IMR-90 (cell line): ENCODE data around the gene SH2D4B. TPM values are rescaled to one million over a fixed set of nuclear protein-coding genes. Genes with fewer than 3 reads are reported as not detected.

ENCODE experiments used
- ATAC-seq: fragments of 200-7000 bp; cut with Tn5 transposase; 2 replicates; pipeline ENCODE4 v1.9.1; 2020; ENCODE audit warnings: low read depth, mild to moderate bottlenecking, moderate library complexity
- BruUV-seq: library from RNA; stranded (reverse); fragments of 400-500 nt; replicated peaks from 2 replicates; lab custom pipeline; 2021; lab: Mats Ljungman, UMichigan
- CTCF ChIA-PET: fragments of 300-600 bp; formaldehyde crosslinking; extraction: SDS; loops from one replicate; lab custom pipeline; 2021; ENCODE audit warnings: antibody characterized with exemption; lab: Yijun Ruan, JAX
- POLR2A ChIA-PET: fragments of 300-600 bp; sonication (Branson Sonifier 250); formaldehyde crosslinking; loops from one replicate; lab custom pipeline; 2022; ENCODE audit warnings: antibody characterized with exemption; ENCODE audit not compliant: unreplicated experiment; lab: Charles Lee
- DNase-seq: peaks from one replicate; pipeline ENCODE4 v3.0.0; 2013
- H2AFZ ChIP-seq: replicated peaks from 2 replicates; pipeline ENCODE3; 2013; ENCODE audit warnings: low read length, mild to moderate bottlenecking; ENCODE audit not compliant: poor library complexity
- H2AK5ac ChIP-seq: 2 replicates; pipeline ENCODE4 v1.6.1; 2013; ENCODE audit warnings: low read depth, low read length, inconsistent platforms
- H2AK9ac ChIP-seq: replicated peaks from 2 replicates; pipeline ENCODE3; 2013; ENCODE audit warnings: mild to moderate bottlenecking, low read depth, low read length, moderate library complexity; ENCODE audit not compliant: poor library complexity
- H2BK120ac ChIP-seq: 2 replicates; pipeline ENCODE4 v1.6.1; 2013; ENCODE audit warnings: low read depth, low read length, inconsistent platforms
- H2BK15ac ChIP-seq: 3 replicates; pipeline ENCODE4 v1.6.1; 2013; ENCODE audit warnings: low read depth, low read length, inconsistent platforms
- H2BK20ac ChIP-seq: 2 replicates; pipeline ENCODE4 v1.6.1; 2013; ENCODE audit warnings: low read depth, mild to moderate bottlenecking, inconsistent platforms, low read length, moderate library complexity
- H2BK5ac ChIP-seq: 2 replicates; pipeline ENCODE4 v1.6.1; 2013; ENCODE audit warnings: mild to moderate bottlenecking, low read depth, low read length, inconsistent platforms; ENCODE audit not compliant: poor library complexity, severe bottlenecking
- H3K14ac ChIP-seq: replicated peaks from 2 replicates; pipeline ENCODE4 v1.6.1; 2013; ENCODE audit warnings: low read depth, low read length, inconsistent platforms
- H3K18ac ChIP-seq: 2 replicates; pipeline ENCODE4 v1.6.1; 2013; ENCODE audit warnings: low read depth, low read length, control low read depth
- H3K23ac ChIP-seq: 2 replicates; pipeline ENCODE4 v1.6.1; 2013; ENCODE audit warnings: low read depth, low read length, inconsistent platforms
- H3K27ac ChIP-seq: 2 replicates; pipeline ENCODE4 v1.5.1; 2013; ENCODE audit warnings: mild to moderate bottlenecking, control low read depth, low read length; ENCODE audit not compliant: insufficient read depth
- H3K27me3 ChIP-seq: 2 replicates; pipeline ENCODE4 v1.6.1; 2013; ENCODE audit warnings: low read length; ENCODE audit not compliant: control insufficient read depth, insufficient read depth
- H3K36me3 ChIP-seq: 2 replicates; pipeline ENCODE4 v1.6.1; 2013; ENCODE audit warnings: low read length, mixed read lengths; ENCODE audit not compliant: control insufficient read depth, insufficient read depth
- H3K4ac ChIP-seq: 2 replicates; pipeline ENCODE4 v1.6.1; 2013; ENCODE audit warnings: low read depth, low read length, inconsistent platforms
- H3K4me1 ChIP-seq: 2 replicates; pipeline ENCODE4 v1.6.1; 2013; ENCODE audit warnings: low read length, mixed read lengths; ENCODE audit not compliant: control insufficient read depth, insufficient read depth
- H3K4me2 ChIP-seq: 2 replicates; pipeline ENCODE4 v1.6.1; 2013; ENCODE audit warnings: low read depth, mild to moderate bottlenecking, control low read depth, low read length, moderate library complexity
- H3K4me3 ChIP-seq: 2 replicates; pipeline ENCODE4 v1.5.1; 2013; ENCODE audit warnings: low read depth, mild to moderate bottlenecking, control low read depth, low read length, moderate library complexity; ENCODE audit not compliant: insufficient read depth
- H3K56ac ChIP-seq: 2 replicates; pipeline ENCODE4 v1.6.1; 2013; ENCODE audit warnings: low read length, inconsistent platforms; ENCODE audit not compliant: insufficient read depth; ENCODE audit errors: extremely low read depth
- H3K79me1 ChIP-seq, 2 experiments: 2 replicates each; pipeline ENCODE4 v1.6.1; 2013; ENCODE audit warnings: low read length in 2 of 2, inconsistent platforms in 1 of 2, low read depth in 1 of 2
- H3K9ac ChIP-seq: 2 replicates; pipeline ENCODE4 v1.6.1; 2013; ENCODE audit warnings: low read depth, low read length, control low read depth
- H3K9me1 ChIP-seq: 2 replicates; pipeline ENCODE4 v1.6.1; 2013; ENCODE audit warnings: low read length, inconsistent platforms; ENCODE audit not compliant: insufficient read depth
- H3K9me3 ChIP-seq: 2 replicates; pipeline ENCODE4 v1.6.1; 2013; ENCODE audit warnings: low read length; ENCODE audit not compliant: control insufficient read depth, insufficient read depth
- H4K20me1 ChIP-seq: 2 replicates; pipeline ENCODE4 v1.6.1; 2013; ENCODE audit warnings: low read length, inconsistent platforms; ENCODE audit not compliant: insufficient read depth
- H4K5ac ChIP-seq: 2 replicates; pipeline ENCODE4 v1.6.1; 2013; ENCODE audit warnings: mild to moderate bottlenecking, low read depth, low read length, control low read depth
- H4K8ac ChIP-seq, 2 experiments: 2 replicates each; pipeline ENCODE4 v1.6.1; 2013; ENCODE audit warnings: low read depth in 2 of 2, low read length in 2 of 2, control low read depth in 1 of 2, inconsistent platforms in 1 of 2
- H4K91ac ChIP-seq: 2 replicates; pipeline ENCODE4 v1.6.1; 2013; ENCODE audit warnings: low read depth, low read length, inconsistent platforms; ENCODE audit not compliant: insufficient read depth
- BHLHE40 ChIP-seq: fragments of 150-350 bp; IDR thresholded peaks from 2 replicates; pipeline ENCODE4 v1.6.1; 2016; ENCODE audit warnings: mild to moderate bottlenecking, low read depth, low read length
- CEBPB ChIP-seq: IDR thresholded peaks from 2 replicates; pipeline ENCODE4 v1.6.1; 2012; ENCODE audit warnings: low read depth, low read length, improper control_type of control experiment
- CHD1 ChIP-seq: IDR thresholded peaks from 2 replicates; pipeline ENCODE4 v1.6.1; 2012; ENCODE audit warnings: low read depth, low read length, improper control_type of control experiment
- FOS ChIP-seq: fragments of 150-350 bp; IDR thresholded peaks from 2 replicates; pipeline ENCODE4 v1.6.1; 2016; ENCODE audit warnings: low read depth, low read length
- MXI1 ChIP-seq: IDR thresholded peaks from 2 replicates; pipeline ENCODE4 v1.6.1; 2012; ENCODE audit warnings: low read depth, mild to moderate bottlenecking, low read length, moderate library complexity, borderline replicate concordance
- NFE2L2 ChIP-seq: fragments of 150-350 bp; IDR thresholded peaks from 2 replicates; pipeline ENCODE4 v1.6.1; 2016; ENCODE audit warnings: low read depth, mild to moderate bottlenecking, low read length
- POLR2A ChIP-seq: IDR thresholded peaks from 2 replicates; pipeline ENCODE4 v1.6.1; 2012; ENCODE audit warnings: mild to moderate bottlenecking, low read depth, low read length
- RAD21 ChIP-seq: IDR thresholded peaks from 2 replicates; pipeline ENCODE4 v1.6.1; 2012; ENCODE audit warnings: low read length, improper control_type of control experiment
- RCOR1 ChIP-seq: IDR thresholded peaks from 2 replicates; pipeline ENCODE4 v1.6.1; 2012; ENCODE audit warnings: mild to moderate bottlenecking, low read length, improper control_type of control experiment; ENCODE audit not compliant: insufficient replicate concordance
- RFX5 ChIP-seq: IDR thresholded peaks from 2 replicates; pipeline ENCODE4 v1.8.0; 2012; ENCODE audit warnings: low read depth, mild to moderate bottlenecking, low read length, moderate library complexity
- SMC3 ChIP-seq: fragments of 150-350 bp; IDR thresholded peaks from 2 replicates; pipeline ENCODE4 v1.6.1; 2016; ENCODE audit warnings: low read depth, mild to moderate bottlenecking, antibody characterized with exemption, low read length, moderate library complexity
- WGBS, 2 experiments: methylation state at CpG; one replicate each; pipeline versions ENCODE4 v1.1.5 to v1.1.7; 2013; ENCODE audit warnings: missing lambda C conversion rate in 2 of 2; ENCODE audit not compliant: insufficient read length in 1 of 2; ENCODE audit errors: extremely low coverage in 2 of 2; 5-methylcytosine and 5-hydroxymethylcytosine counted together
- dilution Hi-C: fragments of 300-500 bp; cut with HindIII; formaldehyde crosslinking; loops from one replicate; pipeline ENCODE4 v1.14.3; 2018; ENCODE audit warnings: low sequenced_read_pairs; ENCODE audit not compliant: unreplicated experiment
- in situ Hi-C: fragments of 300-500 bp; cut with MboI; formaldehyde crosslinking; loops from 3 replicates; pipeline ENCODE4 v1.14.3; 2019; ENCODE audit warnings: low sequenced_read_pairs, inconsistent platforms, mixed read lengths
- intact Hi-C: fragments of 100-400 bp; cut with micrococcal nuclease; formaldehyde crosslinking; loops from 2 replicates; pipeline ENCODE4 v1.10.0; 2022
- polyA plus RNA-seq, 3 experiments: library from polyadenylated mRNA; depleted of rRNA; stranded (reverse); fragments of >200 nt; gene quantifications; 2 replicates each; pipeline ENCODE4 v1.2.3, GENCODE V29; 2012; ENCODE audit warnings: low replicate concordance in 1 of 3
- total RNA-seq: library from RNA; depleted of rRNA; stranded (reverse); fragments of >200 nt; gene quantifications from 2 replicates; pipeline ENCODE4 v1.2.3, GENCODE V29; 2012
- TF ChIP-seq, protein P1 (sequence below): conservative IDR thresholded peaks from 2 replicates; pipeline ENCODE4 v1.5.1; 2012; ENCODE audit warnings: mild to moderate bottlenecking, low read depth, low read length, improper control_type of control experiment

SH2D4B gene
- total and polyA plus RNA-seq, 2 of the 4 experiments (the other 2 are of a cell fraction), result not detected

DNA sequence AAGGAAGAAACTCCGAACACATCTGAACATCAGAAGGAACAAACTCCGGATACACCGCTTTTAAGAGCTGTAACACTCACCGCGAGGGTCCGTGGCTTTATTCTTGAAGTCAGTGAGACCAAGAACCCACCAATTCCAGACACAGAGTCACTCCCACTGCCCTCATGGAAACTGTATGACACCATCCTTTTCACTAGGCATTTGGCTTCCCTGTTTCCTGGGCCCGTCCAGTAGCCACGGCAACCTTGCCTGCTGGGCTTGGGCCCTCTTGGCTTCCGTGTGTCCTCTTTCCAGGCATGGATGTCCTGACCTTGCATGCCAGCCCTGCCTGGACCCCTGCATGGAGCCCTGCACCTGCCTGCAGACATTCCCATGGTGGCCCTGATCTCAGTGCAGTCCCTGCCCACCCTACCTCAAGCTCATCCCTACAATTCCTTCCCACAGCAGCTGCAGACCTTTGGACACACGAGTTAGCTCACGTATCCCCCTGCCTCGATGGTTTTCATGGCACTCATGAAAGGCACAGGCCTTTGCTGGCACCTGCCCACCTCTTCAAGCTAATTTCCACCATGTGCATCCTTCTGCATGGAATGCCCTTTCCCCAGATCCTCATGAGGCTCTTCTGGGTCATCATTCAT is 6.7 kb downstream of the SH2D4B start:
- POLR2A ChIA-PET, result no interaction called here
- no peak for ATAC-seq

More for the DNA sequence above, 6.7 kb downstream of the SH2D4B start:
- in situ Hi-C loops, result no loop called here
- Histone ChIP-seq H3K4me2 (no peak overlapping the region), H3K23ac (no peak overlapping the region), H4K8ac (no peak overlapping the region), H4K5ac (no peak overlapping the region), H2AK9ac (no peak overlapping the region), H2AFZ (no peak overlapping the region), H3K36me3 (no peaks in the 10 kb centered on the region), H3K14ac (no peak overlapping the region), H3K56ac (no peak overlapping the region), H3K18ac (no peak overlapping the region), H3K27me3 (peaks cover 11% of the 10 kb centered on the region), H4K91ac (no peak overlapping the region), H3K27ac (no peak overlapping the region), H3K9ac (no peak overlapping the region), H2BK15ac (no peak overlapping the region), H2BK5ac (no peak overlapping the region), H3K4me1 (no peaks in the 10 kb centered on the region), H2BK20ac (no peak overlapping the region), H3K9me3 (no peaks in the 10 kb centered on the region), H2AK5ac (no peak overlapping the region), H4K20me1 (no peaks in the 10 kb centered on the region), H2BK120ac (no peak overlapping the region), H3K4me3 (no peak overlapping the region), H3K79me1 (no peaks in the 10 kb centered on the region), H3K4ac (no peak overlapping the region), H3K9me1 (no peaks in the 10 kb centered on the region)
- DNase-seq, result no peak
- WGBS, 2 experiments, result 65% methylated on average over 8 of the region's 12 CpGs; no CpG with 5 or more reads in 1 of the 2 experiments
- intact Hi-C loops, result no loop called here
- CTCF ChIA-PET, result no interaction called here
- no peak for TF ChIP-seq MXI1
- TF ChIP-seq RCOR1, result no peak
- TF ChIP-seq RFX5, result no peak
- TF ChIP-seq CHD1, result no peak
- TF ChIP-seq, protein P1, sequence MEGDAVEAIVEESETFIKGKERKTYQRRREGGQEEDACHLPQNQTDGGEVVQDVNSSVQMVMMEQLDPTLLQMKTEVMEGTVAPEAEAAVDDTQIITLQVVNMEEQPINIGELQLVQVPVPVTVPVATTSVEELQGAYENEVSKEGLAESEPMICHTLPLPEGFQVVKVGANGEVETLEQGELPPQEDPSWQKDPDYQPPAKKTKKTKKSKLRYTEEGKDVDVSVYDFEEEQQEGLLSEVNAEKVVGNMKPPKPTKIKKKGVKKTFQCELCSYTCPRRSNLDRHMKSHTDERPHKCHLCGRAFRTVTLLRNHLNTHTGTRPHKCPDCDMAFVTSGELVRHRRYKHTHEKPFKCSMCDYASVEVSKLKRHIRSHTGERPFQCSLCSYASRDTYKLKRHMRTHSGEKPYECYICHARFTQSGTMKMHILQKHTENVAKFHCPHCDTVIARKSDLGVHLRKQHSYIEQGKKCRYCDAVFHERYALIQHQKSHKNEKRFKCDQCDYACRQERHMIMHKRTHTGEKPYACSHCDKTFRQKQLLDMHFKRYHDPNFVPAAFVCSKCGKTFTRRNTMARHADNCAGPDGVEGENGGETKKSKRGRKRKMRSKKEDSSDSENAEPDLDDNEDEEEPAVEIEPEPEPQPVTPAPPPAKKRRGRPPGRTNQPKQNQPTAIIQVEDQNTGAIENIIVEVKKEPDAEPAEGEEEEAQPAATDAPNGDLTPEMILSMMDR, result no peak
- TF ChIP-seq SMC3, result no peak
- no peak for TF ChIP-seq RAD21
- no peak for TF ChIP-seq BHLHE40
- TF ChIP-seq CEBPB, result no peak
- TF ChIP-seq FOS, result no peak
- no peak for TF ChIP-seq POLR2A
- TF ChIP-seq NFE2L2, result no peak
- dilution Hi-C loops, result no loop called here
- no TSS peak for BruUV-seq
